Measurements from ENCODE around the gene PLCL2. TPM values are rescaled to one million over a fixed set of nuclear protein-coding genes. Genes with fewer than 3 reads are reported as not detected.

The PLCL2 gene
- total and polyA plus RNA-seq, 2 donors (not counting 3 experiments of a cell fraction or from before 2014, with no cell fraction given), result 2.3 to 10.7 TPM

DNA sequence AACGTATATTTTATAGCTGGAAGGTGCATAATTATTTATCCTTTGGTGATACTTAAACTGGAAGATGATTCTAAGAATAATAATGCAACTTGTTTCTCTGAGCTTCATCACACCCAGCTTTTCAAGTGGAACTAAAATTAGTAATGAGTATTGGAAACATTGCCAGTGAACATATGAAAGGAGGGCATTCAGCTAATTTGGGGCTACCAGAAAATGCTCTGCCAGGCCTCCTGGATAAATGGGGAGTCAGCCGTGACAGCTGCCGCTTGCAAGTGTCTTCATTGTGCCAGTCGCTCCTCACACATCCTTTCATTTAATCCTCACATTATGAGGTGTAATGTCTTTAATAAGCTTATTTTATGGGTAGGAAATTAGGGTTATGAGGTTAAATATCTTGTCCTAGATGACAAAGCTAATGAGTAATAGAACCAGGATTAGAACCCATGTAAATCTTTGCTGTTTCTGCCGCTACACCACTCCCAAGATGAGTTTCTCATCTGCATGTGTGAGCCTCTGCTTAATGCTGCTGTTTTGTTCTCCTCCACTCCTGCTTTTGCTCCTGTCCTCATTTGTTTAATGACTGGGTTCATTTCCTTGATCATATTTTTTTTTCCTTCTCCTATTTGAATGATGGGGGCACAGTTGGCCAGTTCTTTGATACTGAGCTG is 155.7 kb downstream of the PLCL2 start:
- H3K79me2 ChIP-seq (ENCODE audit: control insufficient read depth, insufficient read depth, low read length), result no peaks in the 10 kb centered on the region
- H3K4me3 ChIP-seq (replicated peaks in 1 of 3; ENCODE audit: insufficient read depth in 1 of 3, low read depth in 1 of 3, low read length in 3 of 3), result no peak overlapping the region
- H3K36me3 ChIP-seq (ENCODE audit: control insufficient read depth in 2 of 2, extremely low read depth in 1 of 2, insufficient read depth in 2 of 2, low read length in 2 of 2), result no peaks in the 10 kb centered on the region
- DNase-seq (ENCODE audit: low read depth, low spot score), result no peak
- no peak overlapping the region for H3K27ac ChIP-seq (ENCODE audit: insufficient read depth, low read depth, low read length)
- BruUV-seq (replicated peaks), result no TSS peak
- H3K9me1 ChIP-seq (replicated peaks; ENCODE audit: control insufficient read depth, extremely low read depth, insufficient read depth, low read length), result no peaks in the 10 kb centered on the region
- no peaks in the 10 kb centered on the region for H3K9me3 ChIP-seq (replicated peaks; ENCODE audit: control insufficient read depth, insufficient read depth, low read length)
- FAIRE-seq, result no peak
- no peak overlapping the region for H3K4me2 ChIP-seq (ENCODE audit: insufficient read depth, low read length)
- CTCF ChIA-PET, result interaction anchor here (0.8 to 3.8 kb wide), 6 partner anchors 9 to 212 kb away, joined by 3 to 29 read pairs (median 6); partner anchors contain the start of gene PLCL2
- H3K4me1 ChIP-seq (ENCODE audit: control insufficient read depth, extremely low read depth, insufficient read depth, low read length), result peaks cover 25% of the 10 kb centered on the region
- H2AFZ ChIP-seq (ENCODE audit: low read depth, low read length), result no peak overlapping the region
- TF ChIP-seq MAX (IDR thresholded peaks at IDR 0.05; ENCODE audit: insufficient read depth, insufficient read length) (no peak), MYC (IDR thresholded peaks at IDR 0.05; ENCODE audit: low read depth, low read length) (no peak), POLR2AphosphoS5 (IDR thresholded peaks at IDR 0.05; ENCODE audit: insufficient read depth, low read depth, low read length) (no peak), GATA2 (IDR thresholded peaks at IDR 0.05; ENCODE audit: insufficient read depth, insufficient read length, low read depth, low read length) (no peak)
- TF ChIP-seq, protein P1, sequence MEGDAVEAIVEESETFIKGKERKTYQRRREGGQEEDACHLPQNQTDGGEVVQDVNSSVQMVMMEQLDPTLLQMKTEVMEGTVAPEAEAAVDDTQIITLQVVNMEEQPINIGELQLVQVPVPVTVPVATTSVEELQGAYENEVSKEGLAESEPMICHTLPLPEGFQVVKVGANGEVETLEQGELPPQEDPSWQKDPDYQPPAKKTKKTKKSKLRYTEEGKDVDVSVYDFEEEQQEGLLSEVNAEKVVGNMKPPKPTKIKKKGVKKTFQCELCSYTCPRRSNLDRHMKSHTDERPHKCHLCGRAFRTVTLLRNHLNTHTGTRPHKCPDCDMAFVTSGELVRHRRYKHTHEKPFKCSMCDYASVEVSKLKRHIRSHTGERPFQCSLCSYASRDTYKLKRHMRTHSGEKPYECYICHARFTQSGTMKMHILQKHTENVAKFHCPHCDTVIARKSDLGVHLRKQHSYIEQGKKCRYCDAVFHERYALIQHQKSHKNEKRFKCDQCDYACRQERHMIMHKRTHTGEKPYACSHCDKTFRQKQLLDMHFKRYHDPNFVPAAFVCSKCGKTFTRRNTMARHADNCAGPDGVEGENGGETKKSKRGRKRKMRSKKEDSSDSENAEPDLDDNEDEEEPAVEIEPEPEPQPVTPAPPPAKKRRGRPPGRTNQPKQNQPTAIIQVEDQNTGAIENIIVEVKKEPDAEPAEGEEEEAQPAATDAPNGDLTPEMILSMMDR (IDR thresholded peaks at IDR 0.05; ENCODE audit: extremely low read depth in 1 of 2, insufficient read depth in 1 of 2, low read depth in 1 of 2, low read length in 2 of 2), result no peak
- dilution Hi-C loops (cut with MboI; ENCODE audit: extremely low pct_ligation_motif_present, low sequenced_read_pairs) (no loop called here), intact Hi-C loops (cut with micrococcal nuclease) (no loop called here)
- POLR2A ChIA-PET, result no interaction called here
- no peaks in the 10 kb centered on the region for H3K27me3 ChIP-seq (ENCODE audit: control insufficient read depth in 2 of 2, insufficient read depth in 2 of 2, low read length in 2 of 2)
- H3K9ac ChIP-seq (replicated peaks; ENCODE audit: extremely low read depth, insufficient read depth, low read length), result no peak overlapping the region
- H4K20me1 ChIP-seq (replicated peaks; ENCODE audit: control insufficient read depth, extremely low read depth, insufficient read depth, low read length), result no peaks in the 10 kb centered on the region
